GM12878 (cell line): ENCODE measurements around the gene IPO11. TPM values are rescaled to one million over a fixed set of nuclear protein-coding genes. Genes with fewer than 3 reads are reported as not detected.
A peak's percentile ranks its signal among the peaks of the same experiment; 100 is the strongest.

ENCODE experiments used
- CBFB ChIP-seq: IDR thresholded peaks from 2 replicates; pipeline ENCODE4 v1.6.1; 2016; ENCODE audit warnings: antibody characterized with exemption, low read depth
- CHD4 ChIP-seq: fragments of 200-600 bp; sonication (generic); IDR thresholded peaks from 2 replicates; pipeline ENCODE4 v1.6.1; 2016; ENCODE audit warnings: mild to moderate bottlenecking
- EGR1 ChIP-seq, 2 experiments: IDR thresholded peaks; 1 replicate in 1 of 2; 2 replicates in 1 of 2; pipeline ENCODE4 v1.6.1; 2011 to 2012; ENCODE audit warnings: low read depth in 2 of 2, low read length in 2 of 2, borderline replicate concordance in 1 of 2, mild to moderate bottlenecking in 1 of 2, moderate library complexity in 1 of 2
- ETV6 ChIP-seq, 2 experiments: fragments of 450-650 bp in 1 of 2; IDR thresholded peaks in 1 of 2; conservative IDR thresholded peaks in 1 of 2; 2 replicates each; pipeline ENCODE4 v1.6.1; 2014; ENCODE audit warnings: antibody characterized with exemption in 1 of 2, borderline replicate concordance in 1 of 2, low read depth in 1 of 2, mild to moderate bottlenecking in 1 of 2, moderate library complexity in 1 of 2
- EZH2 ChIP-seq: IDR thresholded peaks from 2 replicates; pipeline ENCODE4 v1.6.1; 2012; ENCODE audit warnings: low read depth, mild to moderate bottlenecking, control low read depth, inconsistent platforms, low read length, borderline replicate concordance; ENCODE audit not compliant: control insufficient read depth
- FOS ChIP-seq: IDR thresholded peaks from 3 replicates; pipeline ENCODE4 v1.6.1; 2011; ENCODE audit warnings: borderline replicate concordance; ENCODE audit not compliant: insufficient read length; ENCODE audit errors: extremely low read depth
- FOXK2 ChIP-seq: fragments of 450-650 bp; IDR thresholded peaks from 2 replicates; pipeline ENCODE4 v1.6.1; 2017; ENCODE audit warnings: mild to moderate bottlenecking, moderate library complexity
- KLF5 ChIP-seq: fragments of 450-650 bp; IDR thresholded peaks from 2 replicates; pipeline ENCODE4 v1.6.1; 2014; ENCODE audit warnings: mild to moderate bottlenecking; ENCODE audit not compliant: partially characterized antibody
- MYC ChIP-seq: IDR thresholded peaks from 2 replicates; pipeline ENCODE4 v1.6.1; 2011; ENCODE audit warnings: mild to moderate bottlenecking, low read length, moderate library complexity, inconsistent platforms; ENCODE audit not compliant: insufficient read depth, insufficient replicate concordance, insufficient read length, severe bottlenecking
- NFIC ChIP-seq: IDR thresholded peaks from 2 replicates; pipeline ENCODE4 v1.6.1; 2012; ENCODE audit warnings: low read depth, mild to moderate bottlenecking, inconsistent platforms, low read length, moderate library complexity
- NR2C1 ChIP-seq: fragments of 450-650 bp; IDR thresholded peaks from 2 replicates; pipeline ENCODE4 v1.6.1; 2017; ENCODE audit warnings: antibody characterized with exemption, mild to moderate bottlenecking, moderate library complexity
- PAX5 ChIP-seq: IDR thresholded peaks from 2 replicates; pipeline ENCODE4 v1.6.1; 2011; ENCODE audit warnings: low read depth, low read length, borderline replicate concordance
- PML ChIP-seq: IDR thresholded peaks from 2 replicates; pipeline ENCODE4 v1.6.1; 2012; ENCODE audit warnings: low read length, inconsistent platforms
- RAD21 ChIP-seq: IDR thresholded peaks from 2 replicates; pipeline ENCODE4 v1.6.1; 2011; ENCODE audit warnings: mild to moderate bottlenecking, low read depth, low read length, moderate library complexity; ENCODE audit not compliant: insufficient read depth
- RFX5 ChIP-seq: IDR thresholded peaks from 2 replicates; pipeline ENCODE4 v1.6.1; 2011; ENCODE audit warnings: low read depth, low read length, improper control_type of control experiment
- RUNX3 ChIP-seq: IDR thresholded peaks from 2 replicates; pipeline ENCODE4 v1.6.1; 2012; ENCODE audit warnings: low read length, inconsistent platforms
- SMAD5 ChIP-seq: IDR thresholded peaks from 2 replicates; pipeline ENCODE4 v1.6.1; 2016; ENCODE audit warnings: antibody characterized with exemption, low read depth
- SP1 ChIP-seq: IDR thresholded peaks from one replicate; pipeline ENCODE4 v1.6.1; 2011; ENCODE audit warnings: low read depth, low read length
- SREBF1 ChIP-seq: IDR thresholded peaks from 2 replicates; pipeline ENCODE4 v1.6.1; 2012; ENCODE audit warnings: mild to moderate bottlenecking, low read length
- TAF1 ChIP-seq: IDR thresholded peaks from 2 replicates; pipeline ENCODE4 v1.6.1; 2011; ENCODE audit warnings: mild to moderate bottlenecking, low read depth, low read length, borderline replicate concordance
- TARDBP ChIP-seq: IDR thresholded peaks from 2 replicates; pipeline ENCODE4 v1.6.1; 2016; ENCODE audit warnings: borderline replicate concordance
- polyA plus RNA-seq, 11 experiments: library from polyadenylated mRNA; depleted of rRNA in 4 of 11; unstranded in 6 of 11; stranded (reverse) in 5 of 11; fragments of >200 nt; fragmentation: Nextera tagmentation in 4 of 11; fragmentation: Illumina TruSeq in 1 of 11; extraction: Ambion mirVana in 4 of 11; extraction: Trizol in 1 of 11; gene quantifications; 1 replicate in 1 of 11; 2 replicates in 10 of 11; pipeline versions ENCODE4 v1.2.1 to v1.2.3, GENCODE V29; 2011 to 2016; ENCODE audit warnings: inconsistent platforms in 2 of 11, missing spikeins in 2 of 11, low read depth in 1 of 11
- total RNA-seq, 4 experiments: library from RNA; depleted of rRNA in 3 of 4; stranded (reverse); fragments of >200 nt in 3 of 4; fragmentation: Illumina TruSeq in 1 of 4; extraction: Trizol in 1 of 4; gene quantifications; 2 replicates each; pipeline versions ENCODE4 v1.2.1 to v1.2.3, GENCODE V29; 2013 to 2021
- TF ChIP-seq, protein P1 (sequence below): IDR thresholded peaks from 2 replicates; pipeline ENCODE4 v1.6.1; 2012; ENCODE audit warnings: low read depth, low read length, improper control_type of control experiment
- TF ChIP-seq, protein P2 (sequence below): fragments of 450-650 bp; IDR thresholded peaks from 2 replicates; pipeline ENCODE4 v1.6.1; 2018; ENCODE audit warnings: borderline replicate concordance, mild to moderate bottlenecking; ENCODE audit not compliant: partially characterized antibody
- TF ChIP-seq, protein P3 (sequence below): IDR thresholded peaks from 2 replicates; pipeline ENCODE4 v1.6.1; 2011; ENCODE audit warnings: mild to moderate bottlenecking, low read depth, low read length, moderate library complexity; ENCODE audit not compliant: insufficient replicate concordance
- TF ChIP-seq, protein P4 (sequence below): fragments of 150-350 bp; IDR thresholded peaks from 2 replicates; pipeline ENCODE4 v1.6.1; 2014; ENCODE audit warnings: mild to moderate bottlenecking, low read depth, low read length

IPO11 gene
- total and polyA plus RNA-seq, 10 of the 15 experiments (the other 5 are each of a cell fraction or from before 2014, with no cell fraction given): 14.1 to 49.3 (median 29.8) TPM

DNA sequence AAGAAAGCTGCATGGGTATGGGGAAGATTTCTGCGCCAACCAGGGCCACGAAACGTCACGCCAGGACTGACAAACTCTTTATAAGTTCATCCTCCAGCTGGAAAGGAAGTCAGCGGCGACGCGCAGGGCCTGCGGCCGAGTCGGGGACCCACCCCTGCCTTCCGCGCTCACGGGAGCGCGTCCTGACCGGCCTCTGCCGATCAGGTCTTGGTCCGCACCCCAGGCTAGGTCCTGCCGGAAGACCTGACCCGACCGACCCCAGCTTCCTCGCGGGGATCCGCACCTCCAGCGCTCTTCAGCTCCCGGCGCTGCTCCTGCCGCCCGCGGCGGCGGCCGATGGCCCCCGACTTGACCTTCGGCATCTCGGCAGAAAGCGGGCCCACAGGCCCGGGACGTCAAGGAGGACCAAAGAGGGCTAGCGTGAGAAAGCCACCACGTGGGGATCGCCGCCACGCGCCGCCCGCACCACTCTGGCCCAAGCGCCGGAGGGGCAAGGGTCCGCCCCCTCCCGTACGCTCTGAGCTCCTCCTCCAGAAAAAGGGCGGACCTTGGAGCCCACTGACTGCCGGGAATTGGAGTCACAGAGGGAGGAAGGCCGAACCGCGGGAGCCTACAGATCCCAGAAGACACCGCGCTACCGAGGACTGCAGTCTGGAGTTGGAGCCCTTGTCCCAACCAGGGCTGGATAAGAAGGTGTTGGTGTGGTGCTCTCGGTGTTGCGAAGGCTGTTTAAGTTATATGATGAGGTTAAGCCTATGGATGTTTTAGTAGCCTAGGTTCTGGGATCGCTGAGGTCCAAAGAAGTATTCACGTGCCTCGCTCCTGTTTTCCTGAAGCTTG is 8.9 kb upstream of the IPO11 start, which contains the start of gene DIMT1 (continued):
- TF ChIP-seq SREBF1: 0 out of 2 replicates have a peak, but pooled peaks have one; percentile 60
- peak; percentile 52; the same call in 1 of the 2 replicates for TF ChIP-seq TAF1
- TF ChIP-seq PML: peak; percentile 95
- no peak for TF ChIP-seq CHD4
- TF ChIP-seq, protein P1, sequence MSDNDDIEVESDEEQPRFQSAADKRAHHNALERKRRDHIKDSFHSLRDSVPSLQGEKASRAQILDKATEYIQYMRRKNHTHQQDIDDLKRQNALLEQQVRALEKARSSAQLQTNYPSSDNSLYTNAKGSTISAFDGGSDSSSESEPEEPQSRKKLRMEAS: peak; percentile 97
- peak; percentile 51; the same call in 1 of the 2 replicates for TF ChIP-seq PAX5
- TF ChIP-seq RFX5: peak; percentile 34; the same call in 1 of the 2 replicates
- peak; percentile 51 for TF ChIP-seq KLF5
- TF ChIP-seq, protein P2, sequence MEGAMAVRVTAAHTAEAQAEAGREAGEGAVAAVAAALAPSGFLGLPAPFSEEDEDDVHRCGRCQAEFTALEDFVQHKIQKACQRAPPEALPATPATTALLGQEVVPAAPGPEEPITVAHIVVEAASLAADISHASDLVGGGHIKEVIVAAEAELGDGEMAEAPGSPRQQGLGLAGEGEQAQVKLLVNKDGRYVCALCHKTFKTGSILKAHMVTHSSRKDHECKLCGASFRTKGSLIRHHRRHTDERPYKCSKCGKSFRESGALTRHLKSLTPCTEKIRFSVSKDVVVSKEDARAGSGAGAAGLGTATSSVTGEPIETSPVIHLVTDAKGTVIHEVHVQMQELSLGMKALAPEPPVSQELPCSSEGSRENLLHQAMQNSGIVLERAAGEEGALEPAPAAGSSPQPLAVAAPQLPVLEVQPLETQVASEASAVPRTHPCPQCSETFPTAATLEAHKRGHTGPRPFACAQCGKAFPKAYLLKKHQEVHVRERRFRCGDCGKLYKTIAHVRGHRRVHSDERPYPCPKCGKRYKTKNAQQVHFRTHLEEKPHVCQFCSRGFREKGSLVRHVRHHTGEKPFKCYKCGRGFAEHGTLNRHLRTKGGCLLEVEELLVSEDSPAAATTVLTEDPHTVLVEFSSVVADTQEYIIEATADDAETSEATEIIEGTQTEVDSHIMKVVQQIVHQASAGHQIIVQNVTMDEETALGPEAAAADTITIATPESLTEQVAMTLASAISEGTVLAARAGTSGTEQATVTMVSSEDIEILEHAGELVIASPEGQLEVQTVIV: no peak
- no peak for TF ChIP-seq FOXK2
- TF ChIP-seq CBFB: peak; percentile 18; the same call in 1 of the 2 replicates
- TF ChIP-seq, protein P3, sequence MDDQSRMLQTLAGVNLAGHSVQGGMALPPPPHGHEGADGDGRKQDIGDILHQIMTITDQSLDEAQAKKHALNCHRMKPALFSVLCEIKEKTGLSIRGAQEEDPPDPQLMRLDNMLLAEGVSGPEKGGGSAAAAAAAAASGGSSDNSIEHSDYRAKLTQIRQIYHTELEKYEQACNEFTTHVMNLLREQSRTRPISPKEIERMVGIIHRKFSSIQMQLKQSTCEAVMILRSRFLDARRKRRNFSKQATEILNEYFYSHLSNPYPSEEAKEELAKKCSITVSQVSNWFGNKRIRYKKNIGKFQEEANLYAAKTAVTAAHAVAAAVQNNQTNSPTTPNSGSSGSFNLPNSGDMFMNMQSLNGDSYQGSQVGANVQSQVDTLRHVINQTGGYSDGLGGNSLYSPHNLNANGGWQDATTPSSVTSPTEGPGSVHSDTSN: no peak
- peak; percentile 53 for TF ChIP-seq SP1
- TF ChIP-seq TARDBP: 0 out of 2 replicates have a peak, but pooled peaks have one; percentile 28
- no peak for TF ChIP-seq FOS
- TF ChIP-seq MYC: peak; percentile 97
- TF ChIP-seq, protein P4, sequence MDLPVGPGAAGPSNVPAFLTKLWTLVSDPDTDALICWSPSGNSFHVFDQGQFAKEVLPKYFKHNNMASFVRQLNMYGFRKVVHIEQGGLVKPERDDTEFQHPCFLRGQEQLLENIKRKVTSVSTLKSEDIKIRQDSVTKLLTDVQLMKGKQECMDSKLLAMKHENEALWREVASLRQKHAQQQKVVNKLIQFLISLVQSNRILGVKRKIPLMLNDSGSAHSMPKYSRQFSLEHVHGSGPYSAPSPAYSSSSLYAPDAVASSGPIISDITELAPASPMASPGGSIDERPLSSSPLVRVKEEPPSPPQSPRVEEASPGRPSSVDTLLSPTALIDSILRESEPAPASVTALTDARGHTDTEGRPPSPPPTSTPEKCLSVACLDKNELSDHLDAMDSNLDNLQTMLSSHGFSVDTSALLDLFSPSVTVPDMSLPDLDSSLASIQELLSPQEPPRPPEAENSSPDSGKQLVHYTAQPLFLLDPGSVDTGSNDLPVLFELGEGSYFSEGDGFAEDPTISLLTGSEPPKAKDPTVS: no peak
- TF ChIP-seq RUNX3: peak; percentile 51
- TF ChIP-seq NFIC: 0 out of 2 replicates have a peak, but pooled peaks have one; percentile 41
- no peak for TF ChIP-seq ETV6 (conservative IDR thresholded peaks at IDR 0.05 in 1 of 2, IDR thresholded peaks at IDR 0.05 in 1 of 2; ENCODE audit: borderline replicate concordance in 1 of 2, low read depth in 1 of 2)
- TF ChIP-seq SMAD5: peak; percentile 83; the same call in 1 of the 2 replicates
- TF ChIP-seq EGR1 (IDR thresholded peaks at IDR 0.05; ENCODE audit: borderline replicate concordance in 1 of 2, low read depth in 2 of 2, low read length in 2 of 2): peak in 1 of 2 experiments; percentile 71; a peak in 1 of 3 replicates
- TF ChIP-seq EZH2: no peak
- TF ChIP-seq RAD21: no peak
- TF ChIP-seq NR2C1: peak; percentile 37; the same call in 1 of the 2 replicates
